Fibroblast of the aortic adventitia (primary cell): ENCODE data around the gene SLC44A2. TPM values are rescaled to one million over a fixed set of nuclear protein-coding genes. Genes with fewer than 3 reads are reported as not detected.

Source experiments
- DNase-seq: peaks from one replicate; pipeline ENCODE4 v3.0.0-alpha.2; 2010; ENCODE audit warnings: low read depth
- H3K4me3 ChIP-seq: 2 replicates; pipeline ENCODE4 v1.5.1; 2011; ENCODE audit warnings: low read depth, mild to moderate bottlenecking, control low read depth, low read length, moderate library complexity
- CTCF ChIP-seq: IDR thresholded peaks from 2 replicates; pipeline ENCODE4 v1.5.1; 2011; ENCODE audit warnings: mild to moderate bottlenecking, low read length, control low read depth, inconsistent platforms; ENCODE audit not compliant: insufficient read depth
- total RNA-seq: library from RNA; depleted of rRNA; stranded (reverse); fragments of >200 nt; gene quantifications from 2 replicates; pipeline ENCODE4 v1.2.3, GENCODE V29; 2012; ENCODE audit warnings: low replicate concordance

SLC44A2 gene
- total RNA-seq, 1 donor, result 48.2 TPM

GRCh38 chr19:10625762-10626138 lies 397 bp downstream of the SLC44A2 start:
- H3K4me3 ChIP-seq, result peak overlapping the region; percentile 71
- no peak for DNase-seq
- no peak for TF ChIP-seq CTCF

GRCh38 chr19:10631874-10632273 lies 6.5 kb downstream of the SLC44A2 start:
- DNase-seq, result no peak
- no peak overlapping the region for H3K4me3 ChIP-seq
- TF ChIP-seq CTCF, result no peak

GRCh38 chr19:10634430-10634829 lies 9.1 kb downstream of the SLC44A2 start:
- no peak overlapping the region for H3K4me3 ChIP-seq
- TF ChIP-seq CTCF, result no peak
- no peak for DNase-seq

GRCh38 chr19:10634963-10635362 lies 9.6 kb downstream of the SLC44A2 start:
- no peak for TF ChIP-seq CTCF
- no peak overlapping the region for H3K4me3 ChIP-seq
- no peak for DNase-seq

GRCh38 chr19:10636304-10636972 lies 11.1 kb downstream of the SLC44A2 start:
- TF ChIP-seq CTCF, result no peak
- no peak for DNase-seq
- H3K4me3 ChIP-seq, result no peak overlapping the region

- no peak for TF ChIP-seq CTCF
- no peak for DNase-seq
- H3K4me3 ChIP-seq, result no peak overlapping the region
Measured at GRCh38 chr19:10637894-10638293, 12.5 kb downstream of the SLC44A2 start.

- no peak for TF ChIP-seq CTCF
- no peak for DNase-seq
- no peak overlapping the region for H3K4me3 ChIP-seq
Measured at GRCh38 chr19:10639836-10640235, 14.5 kb downstream of the SLC44A2 start.
